Bronchial epithelial cell (primary cell): ENCODE data around the gene PSMG3. TPM values are rescaled to one million over a fixed set of nuclear protein-coding genes. Genes with fewer than 3 reads are reported as not detected.

ENCODE experiments used
- DNase-seq: peaks from one replicate; pipeline ENCODE4 v3.0.0-alpha.2; 2010; ENCODE audit warnings: low read depth
- FAIRE-seq: peaks from 2 replicates; lab custom pipeline; 2011; peaks lifted over from hg19 to GRCh38; lab: Jason Lieb, UNC
- H3K27me3 ChIP-seq: 2 replicates; pipeline ENCODE4 v1.5.1; 2011; ENCODE audit warnings: low read length; ENCODE audit not compliant: control insufficient read depth, insufficient read depth
- H3K36me3 ChIP-seq: 2 replicates; pipeline ENCODE4 v1.5.1; 2011; ENCODE audit warnings: low read length; ENCODE audit not compliant: control insufficient read depth, insufficient read depth
- H3K4me3 ChIP-seq: 2 replicates; pipeline ENCODE4 v1.5.1; 2011; ENCODE audit warnings: mild to moderate bottlenecking, low read depth, low read length, control low read depth
- CTCF ChIP-seq: IDR thresholded peaks from 2 replicates; pipeline ENCODE4 v1.5.1; 2011; ENCODE audit warnings: mild to moderate bottlenecking, moderate library complexity, low read length, control low read depth, inconsistent platforms; ENCODE audit not compliant: insufficient read depth, severe bottlenecking
- total RNA-seq: library from RNA; depleted of rRNA; stranded (reverse); fragments of >200 nt; gene quantifications from 2 replicates; pipeline ENCODE4 v1.2.1, GENCODE V29; 2014

PSMG3 gene
- total RNA-seq, 1 donor from 2014 or later = 50.8 TPM

- Histone ChIP-seq H3K4me3 (no peak overlapping the region), H3K36me3 (peaks cover 37% of the 10 kb centered on the region), H3K27me3 (no peaks in the 10 kb centered on the region)
- DNase-seq (no peak), FAIRE-seq (no peak)
- no peak for TF ChIP-seq CTCF
Measured at GRCh38 chr7:1539181-1539881, 30.5 kb downstream of the PSMG3 start.

- Histone ChIP-seq H3K27me3 (no peaks in the 10 kb centered on the region), H3K4me3 (no peak overlapping the region), H3K36me3 (peaks cover 37% of the 10 kb centered on the region)
- FAIRE-seq (no peak), DNase-seq (no peak)
- TF ChIP-seq CTCF = no peak
Measured at GRCh38 chr7:1538544-1539180, 31.2 kb downstream of the PSMG3 start.

GRCh38 chr7:1537535-1538412 lies 32.1 kb downstream of the PSMG3 start:
- Histone ChIP-seq H3K36me3 (peaks cover 37% of the 10 kb centered on the region), H3K4me3 (peak overlapping the region; percentile 37), H3K27me3 (no peaks in the 10 kb centered on the region)
- peak; percentile 61 for DNase-seq
- FAIRE-seq = no peak
- TF ChIP-seq CTCF = no peak

GRCh38 chr7:1536743-1537534 lies 32.9 kb downstream of the PSMG3 start:
- peaks cover 35% of the 10 kb centered on the region for H3K36me3 ChIP-seq
- H3K4me3 ChIP-seq = peak overlapping the region; percentile 37
- FAIRE-seq = no peak

More at GRCh38 chr7:1536743-1537534, 32.9 kb downstream of the PSMG3 start:
- no peaks in the 10 kb centered on the region for H3K27me3 ChIP-seq
- TF ChIP-seq CTCF = no peak
- peak; percentile 88 for DNase-seq
